HFFc6 (cell line): Measurements from ENCODE around the gene MSN. TPM values are rescaled to one million over a fixed set of nuclear protein-coding genes. Genes with fewer than 3 reads are reported as not detected.

Experiments used
- DNase-seq: peaks from one replicate; pipeline ENCODE4 v3.0.0-alpha.2; 2018
- H3K27ac Mint-ChIP-seq: 2 replicates; pipeline ENCODE4 v1.8.0; 2020; ENCODE audit warnings: mild to moderate bottlenecking, mixed read lengths
- H3K27me3 Mint-ChIP-seq: 2 replicates; pipeline ENCODE4 v1.8.0; 2021; ENCODE audit warnings: mild to moderate bottlenecking, moderate library complexity, mixed read lengths; ENCODE audit not compliant: insufficient read depth
- H3K36me3 Mint-ChIP-seq: 2 replicates; pipeline ENCODE4 v1.8.0; 2021; ENCODE audit warnings: low read depth, mixed read lengths
- H3K4me1 Mint-ChIP-seq: 2 replicates; pipeline ENCODE4 v1.8.0; 2020; ENCODE audit warnings: low read depth, mixed read lengths
- H3K4me3 Mint-ChIP-seq: 2 replicates; pipeline ENCODE4 v1.8.0; 2020; ENCODE audit warnings: mild to moderate bottlenecking, moderate library complexity, mixed read lengths
- H3K9me3 Mint-ChIP-seq: 2 replicates; pipeline ENCODE4 v1.8.0; 2020; ENCODE audit warnings: mild to moderate bottlenecking, mixed read lengths
- CTCF ChIP-seq: fragments of 200-600 bp; sonication (generic); IDR thresholded peaks from 2 replicates; pipeline ENCODE4 v1.5.0; 2021; ENCODE audit warnings: antibody characterized with exemption, mild to moderate bottlenecking
- total RNA-seq, 6 experiments: library from RNA; stranded (reverse); fragmentation: NEBNext Ultra II Directional; extraction: Animal tissue kit (Norgen Biotek cat#: 25700); gene quantifications; 2 replicates in 1 of 6; 3 replicates in 5 of 6; pipeline ENCODE4 v1.2.3, GENCODE V29; 2021

MSN gene
- total RNA-seq, 6 experiments from 2014 or later = 410 to 540 (median 485) TPM

- H3K36me3 Mint-ChIP-seq = peaks cover 4% of the 10 kb centered on the region; the same call in 1 of the 2 replicates
- peak overlapping the region; percentile 76 for H3K4me3 Mint-ChIP-seq
- H3K9me3 Mint-ChIP-seq = no peaks in the 10 kb centered on the region
- peaks cover 3% of the 10 kb centered on the region; the same call in 1 of the 2 replicates for H3K27me3 Mint-ChIP-seq
- peaks cover 85% of the 10 kb centered on the region for H3K4me1 Mint-ChIP-seq
- peak; percentile 82 for DNase-seq
- no peak for TF ChIP-seq CTCF
- H3K27ac Mint-ChIP-seq = peak overlapping the region; percentile 96
Measured at GRCh38 chrX:65677954-65678469, 10.6 kb downstream of the MSN start.

- peak; percentile 30 for DNase-seq
- peaks cover 76% of the 10 kb centered on the region for H3K4me1 Mint-ChIP-seq
- TF ChIP-seq CTCF = no peak
- H3K27ac Mint-ChIP-seq = peak overlapping the region; percentile 96
- H3K36me3 Mint-ChIP-seq = peaks cover 4% of the 10 kb centered on the region; the same call in 1 of the 2 replicates
- peak overlapping the region; percentile 76 for H3K4me3 Mint-ChIP-seq
- H3K9me3 Mint-ChIP-seq = no peaks in the 10 kb centered on the region
- peaks cover 3% of the 10 kb centered on the region; the same call in 1 of the 2 replicates for H3K27me3 Mint-ChIP-seq
Measured at GRCh38 chrX:65679071-65679540, 11.7 kb downstream of the MSN start.

GRCh38 chrX:65681810-65682209 is 14.4 kb downstream of the MSN start:
- Mint-ChIP-seq H3K4me1 (peaks cover 71% of the 10 kb centered on the region), H3K36me3 (peaks cover 4% of the 10 kb centered on the region; the same call in 1 of the 2 replicates), H3K27me3 (peaks cover 3% of the 10 kb centered on the region; the same call in 1 of the 2 replicates), H3K9me3 (no peaks in the 10 kb centered on the region), H3K27ac (no peak overlapping the region), H3K4me3 (no peak overlapping the region)
- DNase-seq = no peak
- TF ChIP-seq CTCF = no peak

GRCh38 chrX:65685112-65685511 is 17.7 kb downstream of the MSN start:
- no peak for TF ChIP-seq CTCF
- Mint-ChIP-seq H3K4me1 (peaks cover 72% of the 10 kb centered on the region), H3K27me3 (peaks cover 3% of the 10 kb centered on the region; the same call in 1 of the 2 replicates), H3K4me3 (no peak overlapping the region), H3K9me3 (no peaks in the 10 kb centered on the region), H3K27ac (peak overlapping the region; percentile 52), H3K36me3 (peaks cover 4% of the 10 kb centered on the region; the same call in 1 of the 2 replicates)
- DNase-seq = no peak

GRCh38 chrX:65686236-65686635 is 18.8 kb downstream of the MSN start:
- peak overlapping the region; percentile 79; the same call in 1 of the 2 replicates for H3K27ac Mint-ChIP-seq
- no peak for DNase-seq

More at GRCh38 chrX:65686236-65686635, 18.8 kb downstream of the MSN start:
- H3K4me1 Mint-ChIP-seq = peaks cover 73% of the 10 kb centered on the region
- TF ChIP-seq CTCF = no peak
- no peaks in the 10 kb centered on the region for H3K27me3 Mint-ChIP-seq
- no peak overlapping the region for H3K4me3 Mint-ChIP-seq
- no peaks in the 10 kb centered on the region for H3K9me3 Mint-ChIP-seq
- peaks cover 4% of the 10 kb centered on the region; the same call in 1 of the 2 replicates for H3K36me3 Mint-ChIP-seq
